Activated CD4-positive, alpha-beta T cell treated with anti-CD3 and anti-CD28 coated beads, Interleukin-2, amount 50 U/mL, for 4 hours (primary cell): Measurements from ENCODE around the gene RLBP1.

Source experiments
- DNase-seq, 2 experiments: peaks; one replicate each; pipeline ENCODE4 v3.0.0-alpha.2; 2020

The RLBP1 gene

GRCh38 chr15:89205991-89206585, 15.3 kb downstream of the RLBP1 start:
- DNase-seq: no peak

- peak in 1 of 2 experiments; percentile 3 for DNase-seq
Measured at GRCh38 chr15:89203705-89204273, 17.6 kb downstream of the RLBP1 start.

- DNase-seq: no peak
Measured at GRCh38 chr15:89201465-89202005, 19.8 kb downstream of the RLBP1 start.

GRCh38 chr15:89200182-89200581, 21.2 kb downstream of the RLBP1 start:
- DNase-seq: no peak

GRCh38 chr15:89199746-89200145, 21.6 kb downstream of the RLBP1 start:
- no peak for DNase-seq

- DNase-seq: no peak
Measured at GRCh38 chr15:89198934-89199333, 22.4 kb downstream of the RLBP1 start.

- no peak for DNase-seq
Measured at GRCh38 chr15:89198196-89198595, 23.2 kb downstream of the RLBP1 start.

- DNase-seq: no peak
Measured at GRCh38 chr15:89197503-89197971, 23.8 kb downstream of the RLBP1 start.

- no peak for DNase-seq
Measured at GRCh38 chr15:89196994-89197393, 24.4 kb downstream of the RLBP1 start.

- no peak for DNase-seq
Measured at GRCh38 chr15:89196241-89196640, 25.1 kb downstream of the RLBP1 start.

- DNase-seq: no peak
Measured at GRCh38 chr15:89195836-89196235, 25.5 kb downstream of the RLBP1 start.

GRCh38 chr15:89194608-89195007, 26.8 kb downstream of the RLBP1 start:
- no peak for DNase-seq

- DNase-seq: no peak
Measured at GRCh38 chr15:89192766-89193165, 28.6 kb downstream of the RLBP1 start.

- no peak for DNase-seq
Measured at GRCh38 chr15:89192136-89192535, 29.2 kb downstream of the RLBP1 start.

- no peak for DNase-seq
Measured at GRCh38 chr15:89187986-89188514, 33.3 kb downstream of the RLBP1 start.

- DNase-seq: no peak
Measured at GRCh38 chr15:89187301-89187985, 33.9 kb downstream of the RLBP1 start.

- no peak for DNase-seq
Measured at GRCh38 chr15:89186803-89187202, 34.6 kb downstream of the RLBP1 start.

- DNase-seq: no peak
Measured at GRCh38 chr15:89184886-89185526, 36.4 kb downstream of the RLBP1 start.

GRCh38 chr15:89184357-89184756, 37.0 kb downstream of the RLBP1 start:
- no peak for DNase-seq

GRCh38 chr15:89179966-89180875, 41.2 kb downstream of the RLBP1 start:
- no peak for DNase-seq

GRCh38 chr15:89178307-89178977, 42.9 kb downstream of the RLBP1 start:
- no peak for DNase-seq
